DLD1 (cell line): ENCODE data around the gene ODAPH.
"Not testable (repeated sequence)": the region's sequence is repeated elsewhere in the genome, so short reads cannot be mapped to it uniquely, and the experiment has no call there.

Experiments used
- in situ Hi-C: cut with HindIII; loops from 2 replicates; pipeline ENCODE4 v1.10.0; 2017; ENCODE audit warnings: low sequenced_read_pairs

Gene ODAPH, protein sequence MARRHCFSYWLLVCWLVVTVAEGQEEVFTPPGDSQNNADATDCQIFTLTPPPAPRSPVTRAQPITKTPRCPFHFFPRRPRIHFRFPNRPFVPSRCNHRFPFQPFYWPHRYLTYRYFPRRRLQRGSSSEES

DNA sequence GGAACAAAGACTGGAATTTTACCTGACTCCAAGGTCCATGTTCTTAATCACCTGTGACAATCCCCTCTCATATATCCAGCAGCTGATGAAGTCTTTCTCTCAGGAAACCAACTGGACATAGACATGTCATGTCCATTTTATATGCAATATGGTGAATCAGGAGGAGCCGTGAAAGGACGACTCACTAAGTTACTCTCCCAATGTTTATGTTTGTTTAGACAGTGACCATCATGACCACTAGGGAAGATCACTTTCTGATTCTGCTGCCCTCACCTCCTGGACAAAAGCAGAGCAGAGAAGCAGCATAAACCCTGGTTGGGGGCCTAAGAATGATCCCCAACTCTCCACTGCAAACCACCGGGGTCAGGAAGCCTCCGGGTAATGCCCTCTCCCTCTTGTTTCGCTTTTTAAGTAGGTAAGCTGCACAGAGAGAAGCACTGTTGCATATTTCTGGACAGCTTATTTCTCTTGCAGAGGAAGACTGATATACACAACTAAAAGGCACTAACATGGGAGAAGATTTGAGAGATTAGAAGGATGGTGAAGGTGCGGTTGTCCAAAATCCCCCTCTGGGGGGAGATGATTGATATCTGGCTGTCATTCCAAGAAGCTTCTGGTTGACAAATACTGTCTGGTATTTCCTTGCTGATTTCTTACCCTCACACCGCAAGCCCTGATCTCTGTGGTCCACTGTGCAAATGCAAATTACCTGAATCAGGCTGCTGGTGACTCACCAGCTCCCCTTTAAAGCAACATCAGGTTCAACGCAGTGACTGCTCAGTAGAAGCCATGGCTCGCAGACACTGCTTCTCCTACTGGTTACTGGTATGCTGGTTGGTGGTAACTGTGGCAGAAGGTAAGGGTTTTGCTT lies at the start of gene ODAPH:
TSS of gene ODAPH (plus strand) at position 773 of the 871 bp plus-strand sequence. CDS start at position 790, 17 bp downstream.
- in situ Hi-C loops: no loop called here

DNA sequence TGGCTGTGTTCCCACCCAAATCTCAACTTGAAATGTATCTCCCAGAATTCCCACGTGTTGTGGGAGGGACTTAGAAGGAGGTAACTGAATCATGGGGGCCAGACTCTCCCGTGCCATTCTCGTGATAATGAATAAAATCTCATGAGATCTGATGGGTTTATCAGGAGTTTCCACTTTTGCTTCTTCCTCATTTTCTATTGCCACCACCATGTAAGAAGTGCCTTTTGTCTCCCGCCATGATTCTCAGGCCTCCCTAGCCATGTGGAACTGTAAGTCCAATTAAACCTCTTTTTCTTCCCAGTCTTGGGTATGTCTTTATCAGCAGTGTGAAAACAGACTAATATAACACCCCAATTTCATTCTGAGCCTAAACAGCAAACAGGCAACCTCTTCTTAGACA lies 46.3 kb upstream of the ODAPH start:
- in situ Hi-C loops: not testable (repeated sequence)

DNA sequence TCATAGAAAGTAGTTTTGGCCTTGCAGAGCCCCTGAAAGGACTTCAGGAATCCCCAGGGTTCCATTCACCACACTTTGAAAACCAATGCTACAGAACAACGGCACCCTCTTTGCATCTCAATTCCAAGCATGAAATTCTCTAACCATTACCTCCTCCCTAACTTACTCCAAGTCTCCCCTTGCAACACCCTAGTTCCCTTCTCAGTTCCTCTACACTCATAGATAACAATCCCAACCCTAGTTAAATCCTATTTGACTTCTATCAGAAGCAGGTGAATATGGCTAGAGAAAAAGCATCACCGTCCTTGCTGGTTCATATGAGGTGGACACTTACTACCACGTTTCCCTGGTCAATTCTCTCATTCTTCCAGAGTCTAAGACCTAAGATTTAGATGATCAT lies 44.0 kb upstream of the ODAPH start:
- in situ Hi-C loops: no loop called here

DNA sequence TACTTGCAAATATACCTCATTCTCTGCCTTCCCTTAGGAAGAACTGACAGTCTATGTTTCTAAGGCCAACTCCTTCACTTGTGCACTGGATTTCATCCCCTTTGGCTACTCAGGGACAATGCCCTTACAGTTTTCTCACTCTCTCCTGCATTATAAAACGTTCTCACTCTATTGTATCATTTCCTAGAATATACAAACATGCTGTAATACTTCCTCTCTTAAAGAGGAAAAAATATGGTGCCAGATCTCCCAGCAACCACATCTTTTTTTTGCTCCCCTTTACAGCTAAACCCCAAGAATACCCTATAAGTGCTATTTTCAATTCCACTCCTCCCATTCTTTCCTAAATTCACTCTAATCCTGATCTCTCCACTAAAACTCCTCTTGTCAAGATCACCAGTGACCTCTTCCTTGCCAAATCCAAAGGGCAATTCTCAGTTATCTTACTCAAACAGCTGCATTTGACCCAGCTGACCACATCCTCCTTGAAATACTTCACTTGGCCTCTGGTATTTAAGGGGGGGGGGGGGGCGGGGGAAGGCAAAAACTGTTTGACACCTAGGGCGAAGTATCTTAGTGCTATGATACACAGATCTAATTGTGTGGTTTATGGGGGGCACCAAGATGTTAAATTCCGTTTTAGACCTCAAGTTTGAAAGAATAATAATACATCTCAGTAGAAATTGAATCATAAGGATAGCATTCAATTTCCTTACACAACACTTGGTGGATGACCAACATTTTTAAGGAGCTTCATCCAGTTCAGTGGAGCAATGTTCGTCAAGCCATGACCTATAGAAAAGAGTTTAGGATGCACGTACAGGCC lies 43.3 kb upstream of the ODAPH start:
- in situ Hi-C loops: no loop called here

DNA sequence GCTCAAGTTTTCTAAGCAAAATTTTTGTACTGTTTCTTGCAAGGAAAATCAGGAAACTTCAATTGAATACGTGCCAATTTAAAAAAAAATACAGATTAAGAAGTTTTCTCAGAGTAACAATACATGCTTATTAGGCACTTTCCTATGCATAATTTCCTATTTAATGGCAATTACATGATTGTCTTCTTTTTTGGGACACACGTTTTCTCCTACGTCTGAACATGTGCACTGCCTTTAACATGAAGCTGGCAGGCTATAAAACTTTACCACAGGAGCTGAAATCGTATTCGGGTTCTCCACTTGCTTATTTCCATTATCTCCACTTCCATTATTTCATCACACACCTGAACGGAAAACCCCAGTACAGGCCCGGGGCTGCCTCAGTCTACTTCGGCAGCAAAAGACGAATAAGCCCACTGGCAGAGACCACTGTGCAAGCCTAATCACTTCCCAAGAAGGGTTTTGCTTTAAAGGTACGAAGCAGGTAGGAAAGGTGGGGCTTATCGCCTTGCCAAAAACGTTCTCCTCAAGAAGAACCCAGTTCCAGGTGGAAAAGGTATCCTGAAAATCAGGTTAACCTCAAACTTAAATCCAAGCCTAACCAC lies 42.2 kb upstream of the ODAPH start:
- in situ Hi-C loops: no loop called here

DNA sequence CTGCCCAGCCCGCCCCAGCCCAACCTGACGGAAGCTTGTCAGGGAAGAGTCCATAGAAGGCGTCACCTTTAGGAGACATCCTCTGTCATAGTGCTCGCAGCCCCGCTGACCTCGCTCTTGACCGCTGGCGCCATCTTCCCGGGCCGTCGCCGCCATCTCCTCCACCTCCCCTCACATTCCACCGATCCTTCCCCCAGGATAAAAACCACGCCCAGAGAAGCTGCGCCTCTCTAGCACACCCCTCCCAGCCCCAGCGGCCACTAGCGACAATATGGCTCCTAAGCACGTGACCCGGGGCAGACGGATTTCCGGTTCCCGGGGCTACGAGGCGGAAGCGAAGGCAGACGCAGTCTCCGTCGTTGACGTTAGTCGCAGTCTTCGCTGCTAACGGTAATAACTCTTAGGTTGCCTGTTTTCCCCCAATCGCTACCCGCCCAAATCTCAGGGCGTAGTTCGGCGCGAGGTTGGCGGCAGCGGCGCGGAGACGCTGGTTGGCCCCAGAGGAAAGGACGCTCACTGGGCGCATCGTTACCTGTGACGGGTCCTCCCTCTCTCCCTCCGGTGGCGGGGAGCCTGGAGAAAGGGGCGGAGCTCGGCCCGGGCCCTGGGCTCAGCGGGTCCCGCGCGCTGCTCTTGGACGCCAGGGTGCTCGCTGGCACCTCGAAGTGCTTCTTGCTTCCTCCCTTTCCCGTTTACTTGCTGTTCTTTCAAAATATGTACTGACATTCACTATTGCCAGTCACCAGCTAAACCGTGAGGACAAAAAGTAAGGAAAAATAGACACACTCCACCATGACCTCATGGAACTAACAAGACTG lies 41.5 kb upstream of the ODAPH start, which contains the start of the genes RCHY1 and THAP6:
TSS of gene RCHY1 (minus strand) at position 273 of the 818 bp plus-strand sequence. CDS start at position 156, 117 bp downstream.
TSS of gene THAP6 (plus strand) at position 343 of the 818 bp plus-strand sequence. CDS start 980 bp downstream, outside the sequence.
- in situ Hi-C loops: no loop called here

DNA sequence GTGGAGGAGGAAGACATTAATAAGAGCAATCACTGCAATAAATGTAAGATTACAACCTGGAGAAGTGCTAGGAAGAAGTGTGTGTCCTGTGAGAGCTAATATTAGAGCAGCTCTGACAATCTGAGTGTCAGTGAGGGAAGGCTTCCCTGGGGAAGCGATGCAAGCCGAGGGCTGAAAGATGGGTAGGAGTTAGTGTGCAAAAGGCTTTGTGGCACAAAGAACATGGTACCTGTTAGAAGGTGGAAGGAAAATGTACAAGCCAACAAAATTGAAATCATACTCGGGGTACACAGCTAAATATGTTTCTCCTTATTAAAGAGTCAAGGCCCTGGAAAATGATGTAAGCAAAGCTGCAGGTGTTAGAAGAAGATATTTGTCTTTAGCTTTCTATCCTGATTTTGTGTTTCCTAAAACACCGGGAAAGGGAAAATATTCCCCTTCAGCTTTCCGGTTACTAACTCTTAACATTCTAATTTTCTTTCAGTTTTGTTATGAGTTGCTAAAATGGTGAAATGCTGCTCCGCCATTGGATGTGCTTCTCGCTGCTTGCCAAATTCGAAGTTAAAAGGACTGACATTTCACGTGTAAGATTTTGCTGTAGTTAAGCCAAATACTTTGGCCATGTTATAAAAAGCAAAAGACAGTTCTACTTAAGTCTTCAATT lies 40.8 kb upstream of the ODAPH start:
- in situ Hi-C loops: no loop called here

DNA sequence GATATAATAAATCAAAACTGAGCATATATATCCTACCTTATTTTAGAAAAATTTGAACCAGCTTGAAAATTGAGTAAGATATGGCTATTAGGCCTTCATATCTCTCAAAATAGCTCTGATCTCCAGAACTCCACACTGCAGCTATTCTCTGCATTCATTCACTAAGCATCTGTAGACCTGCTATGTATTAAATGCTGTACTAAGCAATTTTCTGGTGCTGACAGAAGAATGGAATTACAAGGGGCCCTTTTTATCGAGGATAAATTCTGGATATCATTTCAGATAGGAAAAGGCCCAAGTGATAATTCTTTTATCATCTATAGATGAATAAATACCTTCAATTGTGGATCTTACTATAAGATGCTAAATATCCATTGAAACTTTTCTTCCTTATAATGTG lies 39.7 kb upstream of the ODAPH start:
- in situ Hi-C loops: no loop called here

DNA sequence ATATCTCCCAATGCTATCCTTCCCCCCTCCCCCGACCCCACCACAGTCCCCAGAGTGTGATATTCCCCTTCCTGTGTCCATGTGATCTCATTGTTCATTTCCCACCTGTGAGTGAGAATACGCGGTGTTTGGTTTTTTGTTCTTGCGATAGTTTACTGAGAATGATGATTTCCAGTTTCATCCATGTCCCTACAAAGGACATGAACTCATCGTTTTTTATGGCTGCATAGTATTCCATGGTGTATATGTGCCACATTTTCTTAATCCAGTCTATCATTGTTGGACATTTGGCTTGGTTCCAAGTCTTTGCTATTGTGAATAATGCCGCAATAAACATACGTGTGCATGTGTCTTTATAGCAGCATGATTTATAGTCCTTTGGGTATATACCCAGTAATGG lies 36.4 kb upstream of the ODAPH start:
- in situ Hi-C loops: not testable (repeated sequence)

DNA sequence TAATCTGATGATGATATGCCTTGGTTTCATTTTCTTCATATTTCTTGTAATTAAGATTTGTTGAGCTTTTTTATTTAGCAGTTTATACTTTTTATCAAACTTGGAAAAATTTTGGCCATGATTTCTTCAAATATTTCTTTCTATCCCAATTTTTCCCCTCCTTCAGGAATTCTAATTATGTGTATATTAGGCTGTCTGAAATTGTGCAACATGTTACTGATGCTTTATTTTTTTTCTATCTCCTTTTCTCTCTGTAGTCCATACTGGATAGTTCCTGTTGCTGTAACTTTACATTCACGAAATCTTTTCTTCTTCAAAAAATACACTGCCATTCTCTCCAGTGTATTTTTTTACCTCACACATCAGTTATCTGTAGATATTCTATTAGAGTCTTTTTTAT lies 30.8 kb upstream of the ODAPH start:
- in situ Hi-C loops: no loop called here

DNA sequence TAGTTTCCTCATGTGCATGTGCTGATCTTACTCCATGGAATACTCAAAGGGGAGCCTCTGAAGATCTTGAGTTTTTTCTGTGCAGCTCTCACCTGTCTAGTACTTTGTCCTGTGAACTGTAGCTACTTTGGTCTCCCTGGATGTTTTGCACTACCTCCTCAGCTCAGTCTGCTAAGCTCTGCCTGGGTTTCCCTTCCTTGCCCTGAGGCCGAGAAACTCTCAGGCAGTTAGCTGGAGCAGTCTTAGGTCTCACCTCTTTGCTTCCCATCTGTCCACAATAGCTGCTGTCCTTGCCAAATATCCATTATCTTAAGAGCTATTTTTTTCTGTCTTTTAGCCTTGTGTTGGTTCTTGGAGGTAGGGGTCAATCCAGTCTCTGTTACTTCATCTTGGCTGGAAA lies 30.0 kb upstream of the ODAPH start:
- in situ Hi-C loops: no loop called here

DNA sequence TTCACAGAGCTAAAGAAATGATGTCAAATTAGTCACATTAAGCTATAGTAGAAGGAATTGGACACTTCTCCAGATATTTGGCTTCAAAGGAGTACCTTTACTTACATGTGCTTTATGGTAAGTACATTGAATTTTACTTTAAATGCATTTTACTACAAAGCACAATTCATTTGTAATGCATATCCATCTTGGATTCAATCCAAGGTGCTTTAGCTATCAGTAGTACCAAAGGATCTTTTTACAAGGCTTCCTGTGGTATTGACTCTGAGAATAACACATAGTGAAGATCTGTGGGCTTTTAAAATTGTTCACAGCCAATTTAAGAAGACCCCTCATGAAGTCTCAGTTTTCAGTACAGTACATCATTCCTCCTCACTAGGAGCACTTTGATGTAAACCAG lies 28.4 kb upstream of the ODAPH start:
- in situ Hi-C loops: no loop called here

DNA sequence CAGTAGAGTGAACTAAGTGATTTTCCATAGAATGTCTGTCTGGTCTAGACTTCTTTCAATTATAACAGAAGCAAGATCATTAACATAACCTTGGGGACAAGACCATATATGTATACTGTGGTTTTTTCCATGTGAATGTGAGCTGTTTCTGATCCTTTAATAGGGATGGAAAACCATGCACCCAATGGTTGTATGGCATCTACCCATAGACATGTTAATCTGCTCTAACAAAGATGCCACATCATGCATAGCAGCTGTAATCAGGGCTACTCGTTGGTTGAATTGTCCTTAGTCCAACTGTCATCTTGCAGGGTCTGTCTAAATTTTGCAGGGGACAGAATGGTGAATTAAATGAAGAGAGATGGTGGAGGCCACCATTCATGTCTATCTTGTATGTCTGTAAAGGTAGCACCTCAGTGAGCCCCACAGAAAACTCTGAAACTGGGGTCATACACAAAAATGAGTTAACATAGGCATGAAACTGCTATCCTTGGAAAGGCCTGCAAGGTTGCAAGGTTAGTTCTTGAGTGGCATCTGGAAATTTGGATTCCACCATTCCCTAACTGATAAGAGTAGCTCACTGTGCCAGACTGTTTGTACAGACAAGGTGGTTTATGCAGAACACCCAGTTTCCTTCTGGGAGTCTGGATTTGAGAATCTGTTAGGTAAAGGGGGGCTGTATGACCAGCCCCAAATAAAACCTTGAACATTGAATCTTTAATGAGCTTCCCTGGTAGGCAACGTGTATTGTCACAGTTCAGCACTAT lies 25.1 kb upstream of the ODAPH start:
- in situ Hi-C loops: no loop called here

DNA sequence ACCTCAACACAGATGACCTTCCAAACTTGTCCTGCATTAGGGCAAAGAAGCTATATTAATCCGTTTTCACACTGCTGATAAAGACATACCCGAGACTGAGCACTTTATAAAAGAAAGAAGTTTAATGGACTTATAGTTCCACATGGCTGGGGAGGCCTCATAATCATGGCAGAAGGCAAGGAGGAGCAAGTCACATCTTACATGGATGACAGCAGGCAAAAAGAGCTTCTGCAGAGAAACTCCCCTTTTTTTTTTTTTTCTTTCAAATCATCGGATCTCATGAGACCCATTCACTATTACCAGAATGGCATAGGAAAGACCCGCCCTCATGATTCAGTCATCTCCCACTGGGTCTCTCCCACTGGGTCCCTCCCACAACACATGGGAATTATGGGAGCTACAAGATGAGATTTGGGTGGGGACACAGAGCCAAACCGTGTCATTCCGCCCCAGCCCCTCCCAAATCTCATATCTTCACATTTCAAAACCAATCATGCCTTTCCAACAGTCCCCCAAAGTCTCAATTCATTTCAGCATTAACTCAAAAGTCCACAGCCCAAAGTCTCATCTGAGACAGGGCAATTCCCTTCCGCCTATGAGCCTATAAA lies 24.2 kb upstream of the ODAPH start:
- in situ Hi-C loops: not testable (repeated sequence)

DNA sequence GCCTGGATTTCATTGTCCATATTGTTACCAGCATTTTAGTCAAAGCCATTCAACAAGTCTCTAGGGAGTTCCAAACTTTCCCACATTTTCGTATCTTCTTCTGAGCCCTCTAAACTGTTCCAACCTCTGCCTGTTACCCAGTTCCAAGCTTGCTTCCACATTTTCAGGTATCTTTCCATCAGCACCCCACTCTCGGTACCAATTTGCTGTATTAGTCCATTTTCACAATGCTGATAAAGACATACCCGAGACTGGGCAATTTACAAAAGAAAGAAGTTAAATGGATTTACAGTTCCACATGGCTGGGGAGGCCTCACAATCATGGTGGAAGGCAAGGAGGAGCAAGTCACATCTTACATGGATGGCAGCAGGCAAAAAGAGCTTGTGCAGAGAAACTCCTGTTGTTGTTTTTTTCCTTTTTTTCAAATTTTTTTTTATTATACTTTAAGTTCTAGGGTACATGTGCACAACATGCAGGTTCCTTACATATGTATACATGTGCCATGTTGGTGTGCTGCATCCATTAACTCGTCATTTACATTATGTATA lies 22.5 kb upstream of the ODAPH start:
- in situ Hi-C loops: not testable (repeated sequence)

DNA sequence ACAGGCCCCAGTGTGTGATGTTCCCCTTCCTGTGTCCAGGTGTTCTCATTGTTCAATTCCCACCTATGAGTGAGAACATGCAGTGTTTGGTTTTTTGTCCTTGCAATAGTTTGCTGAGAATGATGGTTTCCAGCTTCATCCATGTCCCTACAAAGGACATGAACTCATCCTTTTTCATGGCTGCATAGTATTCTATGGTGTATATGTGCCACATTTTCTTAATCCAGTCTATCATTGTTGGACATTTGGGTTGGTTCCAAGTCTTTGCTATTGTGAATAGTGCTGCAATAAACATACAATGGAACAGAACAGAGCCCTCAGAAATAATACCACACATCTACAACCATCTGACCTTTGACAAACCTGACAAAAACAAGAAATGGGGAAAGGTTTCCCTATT lies 21.9 kb upstream of the ODAPH start:
- in situ Hi-C loops: not testable (repeated sequence)

DNA sequence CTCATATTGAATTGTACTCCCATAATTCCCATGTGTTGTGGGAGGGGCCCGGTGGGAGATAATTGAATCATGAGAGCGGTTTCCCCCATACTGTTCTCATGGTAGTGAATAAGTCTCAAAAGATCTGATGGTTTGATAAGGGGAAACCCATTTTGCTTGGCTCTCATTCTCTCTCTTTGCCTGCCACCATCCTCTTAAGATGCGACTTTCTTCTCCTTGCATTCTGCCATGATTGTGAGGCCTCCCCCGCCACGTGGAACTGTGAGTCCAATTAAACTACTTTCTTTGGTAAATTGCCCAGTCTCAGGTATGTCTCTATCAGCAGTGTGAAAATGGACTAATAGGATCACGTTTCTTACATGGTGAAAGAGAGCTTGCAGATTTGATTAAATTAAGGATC lies 18.6 kb upstream of the ODAPH start:
- in situ Hi-C loops: not testable (repeated sequence)

DNA sequence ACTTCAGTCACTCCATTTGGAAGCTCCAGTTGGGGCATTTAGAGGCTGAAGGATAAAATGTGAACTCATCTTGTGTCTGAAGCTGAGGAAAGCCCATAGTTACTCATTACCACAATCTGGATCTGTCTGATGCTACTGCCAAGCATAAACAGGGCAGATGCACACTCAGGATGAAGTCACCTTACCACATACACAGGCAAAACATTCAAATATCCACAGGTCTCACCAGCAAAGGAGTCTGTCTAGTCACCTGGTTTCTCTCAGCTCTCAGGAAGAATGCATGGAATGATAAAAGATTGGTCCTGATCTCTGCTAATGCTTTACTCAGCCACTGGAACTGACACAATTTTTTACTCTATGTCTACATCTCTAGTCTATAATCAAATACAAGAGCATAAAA lies 13.0 kb upstream of the ODAPH start:
- in situ Hi-C loops: no loop called here
